Measurements from ENCODE around the gene NKD1. TPM values are rescaled to one million over a fixed set of nuclear protein-coding genes. Genes with fewer than 3 reads are reported as not detected.

Gene NKD1
- total RNA-seq, 2 experiments from 2014 or later = 0.04 to 0.06 TPM

GRCh38 chr16:50618238-50618918 lies 70.2 kb downstream of the NKD1 start:
- Histone ChIP-seq H3K4me1 (ENCODE audit: insufficient read depth, low read length, poor library complexity, severe bottlenecking) (no peaks in the 10 kb centered on the region), H3K4me2 (ENCODE audit: low read length) (no peak overlapping the region), H2AFZ (ENCODE audit: low read length) (no peak overlapping the region), H4K20me1 (ENCODE audit: insufficient read depth, low read length) (no peaks in the 10 kb centered on the region), H3K9me2 (ENCODE audit: insufficient read depth, low read length) (no peaks in the 10 kb centered on the region), H3K4me3 (ENCODE audit: low read depth, low read length, poor library complexity, severe bottlenecking) (no peak overlapping the region), H3K27ac (ENCODE audit: low read depth, low read length, poor library complexity, severe bottlenecking) (no peak overlapping the region), H3K79me2 (ENCODE audit: insufficient read depth, low read depth, low read length) (no peaks in the 10 kb centered on the region), H3K36me3 (ENCODE audit: insufficient read depth, low read length) (no peaks in the 10 kb centered on the region), H3K9me3 (ENCODE audit: low read length) (no peaks in the 10 kb centered on the region)
- CTCF ChIA-PET (ENCODE audit: unreplicated experiment) = no interaction called here
- POLR2A ChIA-PET = no interaction called here
- TF ChIP-seq EZH2phosphoT487 (IDR thresholded peaks at IDR 0.05; ENCODE audit: borderline replicate concordance, low read depth, low read length) (no peak), CTCF (conservative IDR thresholded peaks at IDR 0.05; ENCODE audit: low read length) (no peak)
- no TSS peak for BruUV-seq (replicated peaks)
- intact Hi-C loops (cut with micrococcal nuclease; ENCODE audit: unreplicated experiment) = no loop called here
- no peak for DNase-seq (ENCODE audit: low spot score)

- no peak for DNase-seq (ENCODE audit: low spot score)
- no peak overlapping the region for H3K4me2 ChIP-seq (ENCODE audit: low read length)
- H4K20me1 ChIP-seq (ENCODE audit: insufficient read depth, low read length) = no peaks in the 10 kb centered on the region
- TF ChIP-seq CTCF (conservative IDR thresholded peaks at IDR 0.05; ENCODE audit: low read length) = no peak
- TF ChIP-seq EZH2phosphoT487 (IDR thresholded peaks at IDR 0.05; ENCODE audit: borderline replicate concordance, low read depth, low read length) = no peak
- CTCF ChIA-PET (ENCODE audit: unreplicated experiment) = no interaction called here
- H3K4me1 ChIP-seq (ENCODE audit: insufficient read depth, low read length, poor library complexity, severe bottlenecking) = no peaks in the 10 kb centered on the region
- no peaks in the 10 kb centered on the region for H3K36me3 ChIP-seq (ENCODE audit: insufficient read depth, low read length)
- intact Hi-C loops (cut with micrococcal nuclease; ENCODE audit: unreplicated experiment) = no loop called here
- H2AFZ ChIP-seq (ENCODE audit: low read length) = no peak overlapping the region
- H3K4me3 ChIP-seq (ENCODE audit: low read depth, low read length, poor library complexity, severe bottlenecking) = no peak overlapping the region
- no peak overlapping the region for H3K27ac ChIP-seq (ENCODE audit: low read depth, low read length, poor library complexity, severe bottlenecking)
- H3K79me2 ChIP-seq (ENCODE audit: insufficient read depth, low read depth, low read length) = no peaks in the 10 kb centered on the region
- BruUV-seq (replicated peaks) = no TSS peak
- H3K9me2 ChIP-seq (ENCODE audit: insufficient read depth, low read length) = no peaks in the 10 kb centered on the region
- H3K9me3 ChIP-seq (ENCODE audit: low read length) = no peaks in the 10 kb centered on the region
- POLR2A ChIA-PET = no interaction called here
Measured at GRCh38 chr16:50619702-50620491, 71.7 kb downstream of the NKD1 start.
